K562 (cell line): ENCODE measurements around the gene RAMAC.

Experiments
- EP300 ChIP-seq: IDR thresholded peaks from 2 replicates; pipeline ENCODE4 v1.6.1; 2012; ENCODE audit warnings: low read length, improper control_type of control experiment
- ZKSCAN8 ChIP-seq: fragments of 200-800 bp; sonication (Bioruptor generic); IDR thresholded peaks from 2 replicates; pipeline ENCODE4 v1.6.1; 2016; ENCODE audit warnings: missing genetic modification characterization, missing compliant biosample characterization
- TF ChIP-seq, protein P1 (sequence below): sonication (generic); formaldehyde crosslinking; IDR thresholded peaks from 2 replicates; pipeline ENCODE4 v1.8.1; 2023; ENCODE audit warnings: mild to moderate bottlenecking, missing genetic modification reagents

DNA sequence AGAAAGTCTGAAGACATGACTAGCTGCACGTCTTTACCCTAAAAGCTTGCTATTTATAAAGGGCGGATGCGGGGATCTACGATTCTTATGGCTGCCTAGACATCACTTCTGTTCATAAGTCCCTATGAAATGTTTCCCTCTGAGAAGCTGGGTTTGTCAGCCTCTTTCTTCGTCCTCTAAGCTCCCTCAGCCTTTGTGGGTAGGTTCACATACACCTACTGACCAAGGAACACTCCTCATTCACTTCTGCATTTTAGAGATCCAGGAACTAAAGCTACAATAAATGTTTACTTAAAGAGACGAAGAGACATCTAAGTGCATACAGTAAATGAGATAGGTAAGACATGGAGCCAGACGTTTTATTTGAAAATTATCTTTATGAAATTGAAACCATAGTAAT is 16.7 kb upstream of the RAMAC start:
- no peak for TF ChIP-seq EP300
- TF ChIP-seq ZKSCAN8 (CRISPR knock-in tag) = no peak
- TF ChIP-seq, protein P1, sequence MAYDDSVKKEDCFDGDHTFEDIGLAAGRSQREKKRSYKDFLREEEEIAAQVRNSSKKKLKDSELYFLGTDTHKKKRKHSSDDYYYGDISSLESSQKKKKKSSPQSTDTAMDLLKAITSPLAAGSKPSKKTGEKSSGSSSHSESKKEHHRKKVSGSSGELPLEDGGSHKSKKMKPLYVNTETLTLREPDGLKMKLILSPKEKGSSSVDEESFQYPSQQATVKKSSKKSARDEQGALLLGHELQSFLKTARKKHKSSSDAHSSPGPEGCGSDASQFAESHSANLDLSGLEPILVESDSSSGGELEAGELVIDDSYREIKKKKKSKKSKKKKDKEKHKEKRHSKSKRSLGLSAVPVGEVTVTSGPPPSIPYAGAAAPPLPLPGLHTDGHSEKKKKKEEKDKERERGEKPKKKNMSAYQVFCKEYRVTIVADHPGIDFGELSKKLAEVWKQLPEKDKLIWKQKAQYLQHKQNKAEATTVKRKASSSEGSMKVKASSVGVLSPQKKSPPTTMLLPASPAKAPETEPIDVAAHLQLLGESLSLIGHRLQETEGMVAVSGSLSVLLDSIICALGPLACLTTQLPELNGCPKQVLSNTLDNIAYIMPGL (CRISPR knock-in tag) = no peak
